GM21423 (cell line): Measurements from ENCODE around the gene TBC1D2B.
"Not testable (repeated sequence)": the region's sequence is repeated elsewhere in the genome, so short reads cannot be mapped to it uniquely, and the experiment has no call there.

Source experiments
- ATAC-seq: cut with Tn5 transposase; IDR thresholded peaks from one replicate; pipeline ENCODE4 v1.9.1; 2021; ENCODE audit warnings: mild to moderate bottlenecking, moderate library complexity; ENCODE audit not compliant: unreplicated experiment

The TBC1D2B gene

GRCh38 chr15:77991658-77992201 lies 85.8 kb downstream of the TBC1D2B start:
- ATAC-seq: not testable (repeated sequence)

- ATAC-seq: no peak
These were observed 86.5 kb downstream of the TBC1D2B start for GRCh38 chr15:77991029-77991406.

- no peak for ATAC-seq
These were observed 88.0 kb downstream of the TBC1D2B start for GRCh38 chr15:77989296-77990143.

- no peak for ATAC-seq
These were observed 88.9 kb downstream of the TBC1D2B start for GRCh38 chr15:77988347-77989295.

- ATAC-seq: not testable (repeated sequence)
These were observed 89.8 kb downstream of the TBC1D2B start for GRCh38 chr15:77987765-77988136.

- no peak for ATAC-seq
These were observed 90.4 kb downstream of the TBC1D2B start for GRCh38 chr15:77986891-77987764.

- no peak for ATAC-seq
These were observed 91.5 kb downstream of the TBC1D2B start for GRCh38 chr15:77985931-77986480.

GRCh38 chr15:77985031-77985930 lies 92.2 kb downstream of the TBC1D2B start:
- no peak for ATAC-seq

- no peak for ATAC-seq
These were observed 93.1 kb downstream of the TBC1D2B start for GRCh38 chr15:77984446-77984861.

GRCh38 chr15:77983708-77984445 lies 93.6 kb downstream of the TBC1D2B start:
- no peak for ATAC-seq

- ATAC-seq: no peak
These were observed 94.3 kb downstream of the TBC1D2B start for GRCh38 chr15:77983091-77983707.

GRCh38 chr15:77982127-77982490 lies 95.4 kb downstream of the TBC1D2B start:
- no peak for ATAC-seq

GRCh38 chr15:77981281-77982126 lies 96.0 kb downstream of the TBC1D2B start:
- no peak for ATAC-seq

- not testable (repeated sequence) for ATAC-seq
These were observed 96.8 kb downstream of the TBC1D2B start for GRCh38 chr15:77980674-77981073.

GRCh38 chr15:77980098-77980497 lies 97.4 kb downstream of the TBC1D2B start:
- no peak for ATAC-seq

GRCh38 chr15:77979157-77979556 lies 98.4 kb downstream of the TBC1D2B start:
- not testable (repeated sequence) for ATAC-seq

GRCh38 chr15:77978759-77979145 lies 98.8 kb downstream of the TBC1D2B start:
- ATAC-seq: not testable (repeated sequence)
